ENCODE data around the gene RBMS1.
"Not testable (repeated sequence)": the region's sequence is repeated elsewhere in the genome, so short reads cannot be mapped to it uniquely, and the experiment has no call there.

RBMS1 gene

DNA sequence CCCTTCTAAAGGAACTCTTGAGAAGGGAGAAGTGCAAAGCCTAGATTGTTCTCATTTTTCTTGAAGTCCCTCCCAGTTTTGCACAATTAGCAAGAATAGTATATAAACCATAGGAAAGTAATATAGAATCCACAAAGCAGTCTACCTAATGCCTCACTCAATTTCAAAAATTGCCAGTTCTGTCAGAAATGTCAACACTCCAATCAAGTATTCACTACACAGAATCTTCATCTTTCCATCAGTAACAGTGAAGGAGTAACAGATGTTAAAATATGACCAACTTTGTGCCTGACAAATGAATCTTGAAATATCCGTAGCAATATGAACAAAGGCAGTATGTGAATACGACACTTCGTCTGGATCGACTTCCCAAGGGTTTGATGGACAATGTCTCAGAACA is 56.3 kb downstream of the RBMS1 start:
- in situ Hi-C loops (cut with MboI; ENCODE audit: low sequenced_read_pairs): no loop called here

DNA sequence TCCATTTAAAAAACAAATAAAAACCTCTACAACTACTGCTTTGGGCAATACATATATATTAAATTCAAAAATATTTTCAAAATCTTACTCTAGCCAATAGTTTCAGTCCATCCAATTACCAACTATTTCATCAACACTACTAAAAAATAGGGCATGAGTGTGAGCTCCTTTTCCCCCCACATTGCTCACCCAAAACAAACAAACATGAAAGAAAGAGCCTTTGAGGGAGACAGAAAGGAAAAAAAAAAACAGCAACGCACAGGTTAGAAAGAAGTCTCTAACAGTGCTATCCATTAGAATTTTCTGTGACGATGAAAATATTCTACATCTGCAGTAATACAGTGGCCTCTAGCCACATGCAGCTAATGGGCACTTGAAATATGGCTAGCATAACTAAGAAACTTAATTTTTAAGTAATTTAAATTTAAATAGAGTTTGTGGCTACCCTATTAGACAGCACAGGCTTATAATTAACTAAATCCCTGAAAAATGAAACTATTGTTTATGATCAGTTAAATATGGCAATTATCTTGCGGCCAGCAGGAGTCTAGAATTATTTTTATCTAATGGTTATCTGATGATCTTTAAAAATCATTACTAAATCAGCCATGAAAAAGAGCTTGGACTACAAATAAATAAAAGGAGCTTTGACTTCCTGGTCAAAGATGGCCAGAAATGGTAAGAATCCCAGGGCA is 59.2 kb downstream of the RBMS1 start:
- in situ Hi-C loops (cut with MboI; ENCODE audit: low sequenced_read_pairs): no loop called here

DNA sequence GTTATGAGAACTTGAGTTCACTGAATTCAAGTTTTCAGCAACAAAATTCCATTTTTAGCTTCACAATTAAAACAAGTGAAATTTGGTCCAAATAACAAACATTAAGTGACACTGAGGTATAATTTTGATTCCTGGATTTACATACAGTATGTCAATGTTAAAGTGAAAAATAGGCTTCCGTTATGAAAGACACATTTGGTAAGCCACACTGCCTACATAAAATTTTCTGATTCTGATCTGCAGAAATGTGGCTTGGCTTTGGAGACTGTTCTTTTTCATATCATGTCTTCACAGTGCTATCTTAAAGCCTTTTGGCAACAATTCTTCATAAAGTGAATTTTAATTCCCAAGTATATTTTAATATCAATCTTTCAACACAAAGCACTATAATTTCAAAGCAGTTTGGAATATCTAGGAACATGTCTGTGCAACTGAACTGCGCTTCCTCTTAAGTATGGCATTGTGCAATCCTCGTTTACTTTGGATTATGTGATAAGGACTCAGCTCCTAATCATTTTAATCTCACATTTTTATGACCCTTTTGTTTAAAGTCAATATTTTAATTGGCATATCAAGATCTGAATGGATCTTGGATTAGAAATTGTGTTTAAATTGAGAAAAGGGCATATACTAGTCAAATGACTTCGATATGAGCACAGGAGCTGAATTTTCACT is 60.0 kb downstream of the RBMS1 start:
- in situ Hi-C loops (cut with MboI; ENCODE audit: low sequenced_read_pairs): no loop called here

DNA sequence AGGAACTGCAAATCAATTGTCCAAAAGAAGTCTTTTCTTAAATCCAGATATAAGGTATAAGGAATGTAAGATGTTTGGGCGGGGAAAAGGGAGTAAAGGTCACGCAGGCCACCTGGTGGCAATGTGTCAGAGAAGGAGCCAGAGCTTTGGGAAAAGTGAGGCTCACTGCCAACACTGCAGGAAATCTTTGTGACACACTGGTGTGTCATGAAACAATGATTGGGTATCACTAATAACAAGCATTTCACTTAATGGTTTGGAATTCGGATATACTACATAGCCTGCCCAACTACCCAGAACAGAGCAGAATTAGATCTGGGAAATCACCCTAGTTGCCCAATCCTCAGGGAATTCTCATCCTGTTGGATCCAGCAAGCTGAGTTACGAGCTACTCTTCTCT is 61.0 kb downstream of the RBMS1 start:
- in situ Hi-C loops (cut with MboI; ENCODE audit: low sequenced_read_pairs): no loop called here

DNA sequence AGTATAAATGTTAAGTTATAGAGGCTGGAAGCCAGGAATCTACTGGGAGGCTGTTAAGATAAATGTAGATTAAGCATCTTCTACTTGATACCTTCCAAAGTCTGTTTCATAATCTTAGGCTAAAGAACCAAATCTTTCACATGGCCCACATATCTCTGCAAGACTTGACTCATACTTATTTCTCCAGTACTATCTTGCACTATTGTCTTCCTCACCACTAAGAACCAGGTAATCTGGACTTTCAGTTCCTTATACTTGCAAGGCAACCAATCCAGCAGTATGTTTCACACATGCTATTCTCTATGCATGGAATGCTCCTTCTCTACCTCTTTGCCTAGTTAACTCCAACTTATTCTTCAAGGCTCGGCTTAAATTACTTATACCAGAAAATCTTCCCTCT is 62.2 kb downstream of the RBMS1 start:
- in situ Hi-C loops (cut with MboI; ENCODE audit: low sequenced_read_pairs): no loop called here

DNA sequence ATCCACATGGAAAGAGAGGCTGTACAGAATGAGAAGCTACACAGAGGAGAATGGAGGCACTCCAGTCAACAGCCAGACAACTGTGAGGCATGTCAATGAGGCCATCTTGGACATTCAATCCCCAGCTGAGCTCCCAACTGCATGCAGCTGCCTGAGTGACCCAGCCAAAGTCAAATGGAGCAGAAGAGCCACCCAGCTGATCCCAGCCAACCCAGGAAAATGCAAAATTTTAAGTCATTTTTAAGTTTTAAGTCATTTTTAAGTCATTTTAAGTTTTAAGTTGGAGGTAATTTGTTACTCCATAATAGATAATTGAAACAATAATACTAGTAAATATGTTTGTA is 63.6 kb downstream of the RBMS1 start:
- in situ Hi-C loops (cut with MboI; ENCODE audit: low sequenced_read_pairs): no loop called here

DNA sequence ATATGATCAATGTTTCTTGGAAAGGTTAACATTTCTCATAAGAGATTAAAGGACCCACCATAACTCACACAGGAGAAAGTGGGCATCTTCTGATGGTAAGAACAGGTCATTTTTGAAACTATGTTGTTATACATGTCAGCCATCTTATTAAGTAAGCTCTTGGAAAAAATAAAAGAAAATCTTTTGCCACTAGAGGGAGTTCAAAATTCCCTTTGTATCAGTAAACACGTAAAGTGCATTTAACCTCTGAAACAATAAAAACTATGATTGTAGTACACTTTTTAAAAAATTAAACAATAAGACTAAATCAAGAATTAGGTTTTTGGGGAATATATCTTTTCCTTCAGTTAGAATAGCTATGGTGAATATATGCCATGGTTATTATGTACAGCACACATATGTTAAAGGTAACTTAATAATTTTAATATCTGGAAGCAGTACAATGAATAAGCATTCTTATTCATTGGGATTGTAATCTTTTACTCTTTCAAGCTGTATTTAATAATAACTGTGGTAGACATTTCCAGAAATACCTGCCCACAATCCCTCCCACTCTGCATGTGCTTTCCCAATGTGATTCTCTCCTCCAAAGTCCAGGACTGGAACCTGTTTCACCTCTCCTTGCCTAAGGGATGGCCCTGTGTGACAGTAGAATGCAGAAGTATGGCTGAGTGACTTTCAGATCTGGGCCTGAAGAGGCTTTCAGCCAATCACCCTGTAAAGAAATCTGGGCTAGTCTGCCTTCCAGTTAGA is 64.2 kb downstream of the RBMS1 start:
- in situ Hi-C loops (cut with MboI; ENCODE audit: low sequenced_read_pairs): no loop called here

DNA sequence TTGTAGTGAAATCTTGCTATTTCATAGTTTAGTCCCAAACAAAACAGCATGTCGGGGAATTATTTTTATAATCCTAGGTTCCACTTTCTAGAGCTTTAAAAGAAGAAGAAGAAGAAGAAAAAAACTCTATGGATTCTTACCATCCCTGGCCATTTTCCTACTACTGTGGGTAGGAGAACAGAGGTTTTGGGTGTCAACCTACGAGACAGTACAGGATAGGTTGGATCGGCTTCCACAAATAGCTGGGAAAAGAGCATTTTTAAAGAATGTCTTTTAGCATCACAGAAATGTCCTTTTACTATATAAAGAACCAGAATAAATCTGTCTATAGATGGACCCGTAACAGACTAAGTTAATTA is 65.2 kb downstream of the RBMS1 start:
- in situ Hi-C loops (cut with MboI; ENCODE audit: low sequenced_read_pairs): no loop called here

DNA sequence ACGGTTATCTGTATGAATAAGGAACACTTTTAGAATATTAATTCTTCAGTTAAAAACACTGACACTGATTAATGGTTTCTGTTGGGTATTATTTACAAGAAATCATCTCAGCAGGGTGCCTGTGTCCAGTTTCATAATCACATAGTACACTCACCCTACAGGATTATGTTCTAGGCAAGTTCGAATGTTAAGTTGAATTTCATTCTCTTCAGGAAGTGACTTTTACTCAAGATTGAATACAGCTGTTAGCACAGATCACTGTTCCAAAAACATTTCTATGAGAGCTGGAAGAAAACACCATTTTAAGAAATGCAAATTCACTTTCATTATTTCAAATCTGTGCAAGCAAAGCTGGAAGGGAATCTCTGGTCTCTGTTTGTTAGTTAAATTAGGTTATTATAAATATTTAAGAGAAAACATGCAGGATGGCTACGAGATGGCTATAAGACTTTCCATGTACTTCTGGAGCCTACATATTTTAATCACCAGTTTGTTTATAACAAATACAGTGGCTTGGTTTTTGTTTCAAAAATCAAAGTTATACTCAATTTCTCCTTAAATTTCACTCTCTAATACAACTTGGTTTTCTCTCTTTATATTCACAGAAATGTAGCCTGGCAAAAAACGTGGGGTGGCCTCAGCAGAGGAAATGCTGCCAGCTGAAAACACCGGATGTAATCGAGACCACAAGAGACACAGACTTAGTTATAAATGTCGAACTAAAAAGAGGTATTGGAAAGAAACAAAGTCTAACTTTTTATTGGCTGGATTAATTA is 65.8 kb downstream of the RBMS1 start:
- in situ Hi-C loops (cut with MboI; ENCODE audit: low sequenced_read_pairs): no loop called here

DNA sequence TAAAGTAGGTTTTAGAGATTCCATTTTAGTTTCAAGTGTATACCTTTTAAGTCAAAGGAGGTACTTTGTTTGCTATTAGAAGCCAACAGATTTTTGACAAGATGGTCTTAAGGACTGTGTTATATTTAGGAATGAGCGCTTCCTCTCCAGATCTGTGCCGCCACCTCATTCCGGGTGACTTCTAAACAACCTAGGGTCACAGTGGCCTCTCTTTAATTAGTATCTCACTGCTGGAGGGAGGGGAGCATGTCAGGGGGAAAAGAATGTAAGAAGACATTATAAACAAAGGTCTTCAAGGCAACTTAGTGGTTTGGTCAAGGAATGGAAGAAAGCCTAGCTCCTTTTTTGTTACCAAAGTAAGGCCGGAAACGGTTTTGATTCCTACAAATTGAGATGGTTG is 67.0 kb downstream of the RBMS1 start:
- in situ Hi-C loops (cut with MboI; ENCODE audit: low sequenced_read_pairs): no loop called here

DNA sequence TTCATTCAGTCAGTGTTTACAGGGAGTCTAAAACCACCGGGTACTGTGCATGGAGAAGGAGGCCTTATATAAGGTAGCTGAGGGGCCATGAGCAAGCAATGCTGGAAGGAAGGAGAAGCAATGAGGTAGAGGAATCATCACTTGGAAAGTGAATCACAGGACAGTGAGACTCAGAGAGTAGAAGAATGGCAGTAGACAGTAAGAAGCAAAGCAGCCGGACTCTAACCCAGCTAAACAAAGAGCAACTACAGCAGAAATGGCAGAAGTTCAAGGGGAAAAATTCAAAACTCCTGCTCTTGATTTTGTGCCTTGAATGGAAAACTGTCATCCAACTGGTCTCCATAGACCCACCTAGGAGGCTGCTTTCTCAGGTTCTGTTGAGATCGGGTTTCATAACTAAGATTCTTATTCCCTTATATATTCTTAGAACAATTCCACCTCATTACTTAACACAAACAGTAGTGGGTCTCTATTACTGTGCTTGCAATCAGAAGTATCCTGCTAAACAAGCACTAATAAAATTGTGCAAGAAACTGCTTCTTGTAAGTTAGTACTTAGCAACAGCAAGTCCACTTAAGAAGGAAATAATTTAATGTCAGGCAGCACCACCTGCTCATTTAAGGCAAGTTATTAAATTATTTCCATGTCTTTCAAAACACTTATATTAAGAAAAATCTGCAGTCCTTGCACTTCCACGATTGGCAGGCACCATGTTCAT is 68.0 kb downstream of the RBMS1 start:
- in situ Hi-C loops (cut with MboI; ENCODE audit: low sequenced_read_pairs): no loop called here

DNA sequence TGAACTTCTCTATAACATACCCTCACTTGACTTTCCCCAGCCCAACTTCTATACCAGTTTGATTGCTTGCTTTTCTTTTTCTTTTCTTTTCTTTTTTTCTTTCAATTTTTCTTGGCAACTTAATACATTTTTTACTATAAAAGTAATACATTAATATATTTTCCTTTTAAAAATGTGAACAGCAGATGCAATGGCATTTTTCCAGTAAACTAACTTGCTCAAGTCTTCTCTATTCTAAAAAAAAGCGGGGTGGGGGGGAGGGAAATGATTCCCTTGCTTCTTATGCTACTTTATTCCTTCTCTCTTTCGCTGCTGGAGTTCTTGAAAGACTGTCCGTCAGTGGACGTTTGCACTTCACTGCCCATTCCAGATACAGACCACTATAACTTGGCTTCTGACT is 70.5 kb downstream of the RBMS1 start:
- in situ Hi-C loops (cut with MboI; ENCODE audit: low sequenced_read_pairs): no loop called here

DNA sequence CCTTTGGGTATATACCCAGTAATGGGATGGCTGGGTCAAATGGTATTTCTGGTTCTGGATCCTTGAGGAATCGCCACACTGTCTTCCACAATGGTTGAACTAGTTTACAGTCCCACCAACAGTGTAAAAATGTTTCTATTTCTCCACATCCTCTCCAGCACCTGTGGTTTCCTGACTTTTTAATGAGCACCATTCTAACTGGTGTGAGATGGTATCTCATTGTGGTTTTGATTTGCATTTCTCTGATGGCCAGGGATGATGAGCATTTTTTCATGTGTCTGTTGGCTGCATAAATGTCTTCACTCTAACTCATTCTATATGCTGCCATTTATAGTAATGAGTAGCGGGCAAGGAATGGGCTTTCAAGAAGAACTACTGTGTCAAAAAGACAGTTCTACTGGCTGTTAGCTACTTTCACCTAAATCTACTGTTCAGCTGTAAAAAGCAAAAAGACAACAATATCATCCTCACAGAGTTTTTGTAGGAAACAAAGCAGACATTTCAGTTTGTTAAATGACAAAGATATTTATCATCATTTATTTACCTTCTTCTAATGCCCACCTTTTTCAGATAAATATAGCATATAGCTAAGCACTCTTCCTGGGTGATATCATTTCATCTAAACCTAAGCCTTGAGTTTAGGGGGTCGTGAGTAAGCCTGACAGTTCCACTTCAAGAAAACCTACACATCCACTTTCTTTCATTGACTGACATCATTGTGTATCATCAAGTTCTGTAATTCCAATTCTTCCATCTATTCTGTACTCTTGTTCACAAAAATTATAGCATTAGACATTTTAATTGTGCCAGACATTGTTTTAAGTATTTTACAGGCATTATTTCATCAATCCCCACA is 71.7 kb downstream of the RBMS1 start:
- in situ Hi-C loops (cut with MboI; ENCODE audit: low sequenced_read_pairs): not testable (repeated sequence)

DNA sequence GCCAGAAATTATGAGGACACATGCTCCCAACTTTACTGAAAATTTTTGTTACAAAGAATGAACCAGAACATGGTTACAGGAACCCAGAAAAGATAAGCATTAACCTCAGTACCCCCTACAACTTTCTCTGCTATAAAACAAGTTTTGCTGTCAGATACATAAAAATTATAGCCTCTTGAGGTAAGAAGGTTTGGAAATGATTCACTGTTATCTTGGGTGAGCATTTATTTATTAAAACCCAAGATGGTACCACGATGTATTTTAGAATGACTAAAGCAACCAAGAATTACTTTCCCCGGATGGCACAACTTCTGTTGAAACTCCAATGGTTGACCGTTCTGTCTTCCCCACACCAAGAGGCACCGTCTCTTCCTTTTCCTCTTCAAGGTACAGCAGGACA is 72.9 kb downstream of the RBMS1 start:
- in situ Hi-C loops (cut with MboI; ENCODE audit: low sequenced_read_pairs): no loop called here

DNA sequence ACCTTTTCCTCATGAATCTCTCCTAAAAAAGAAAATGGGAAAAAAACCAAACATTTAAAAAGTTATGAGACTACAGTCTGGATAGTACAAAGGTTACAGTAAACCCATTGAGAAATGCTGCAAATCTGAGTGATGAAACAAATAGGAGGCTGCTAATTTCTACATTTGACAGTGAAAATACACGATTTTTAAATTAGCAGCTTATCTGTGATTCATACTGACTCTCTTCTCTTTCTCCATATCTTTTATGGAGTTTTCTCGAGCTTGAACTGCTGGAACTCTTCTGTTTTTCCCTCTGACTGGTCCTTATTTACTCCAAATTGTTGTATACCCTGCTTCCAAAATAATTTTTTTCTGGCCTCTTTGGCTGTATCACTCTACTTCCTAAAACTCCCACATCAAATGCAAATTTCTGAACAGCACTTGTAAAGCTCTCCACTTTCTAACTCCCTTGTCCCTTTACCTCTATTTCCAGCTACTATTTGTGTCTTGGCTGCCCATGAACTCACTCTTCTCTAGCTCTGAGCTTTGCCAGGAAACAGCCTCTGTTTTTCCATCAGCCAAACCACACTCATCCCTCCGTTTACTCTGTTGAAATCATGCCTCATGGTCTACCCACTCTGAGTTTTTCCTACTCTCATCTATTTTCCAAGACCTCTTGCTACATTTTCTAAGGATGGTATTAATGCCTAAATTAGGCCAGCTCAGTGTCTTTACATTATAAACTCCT is 73.7 kb downstream of the RBMS1 start:
- in situ Hi-C loops (cut with MboI; ENCODE audit: low sequenced_read_pairs): no loop called here

DNA sequence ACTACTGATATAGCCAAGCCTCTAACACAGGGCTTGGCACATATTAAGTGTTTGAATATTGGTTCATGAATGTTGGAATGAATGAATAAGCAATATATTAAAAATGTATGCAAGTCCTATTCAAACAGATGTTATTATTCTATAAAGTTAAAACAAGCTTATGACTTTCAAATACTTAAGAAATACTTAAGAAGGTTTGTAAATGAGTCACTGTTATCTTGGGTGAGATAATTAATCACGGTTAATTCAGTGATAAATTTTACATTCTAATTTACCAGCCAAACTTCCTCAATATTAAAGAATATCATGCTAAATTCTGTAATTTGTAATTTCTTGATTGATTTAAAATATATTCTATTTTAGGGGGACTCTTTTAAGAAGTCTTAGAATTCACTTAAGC is 74.8 kb downstream of the RBMS1 start:
- in situ Hi-C loops (cut with MboI; ENCODE audit: low sequenced_read_pairs): no loop called here

DNA sequence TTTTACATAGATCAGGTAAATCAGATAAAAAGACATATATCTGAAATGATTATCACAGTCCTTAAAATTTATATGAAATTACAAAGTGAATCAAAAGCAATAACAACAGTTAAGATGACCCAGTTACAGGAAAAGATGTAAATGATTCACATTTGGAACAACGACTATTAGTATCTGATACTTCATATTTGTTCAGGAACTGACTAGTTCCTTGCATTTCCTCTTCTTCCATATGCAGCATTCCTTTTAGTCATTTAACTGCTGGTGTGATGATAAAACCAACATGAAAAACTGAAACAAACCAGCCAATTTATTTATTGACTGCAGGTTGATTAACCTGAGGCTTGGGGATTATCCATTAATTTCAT is 75.2 kb downstream of the RBMS1 start:
- in situ Hi-C loops (cut with MboI; ENCODE audit: low sequenced_read_pairs): no loop called here

DNA sequence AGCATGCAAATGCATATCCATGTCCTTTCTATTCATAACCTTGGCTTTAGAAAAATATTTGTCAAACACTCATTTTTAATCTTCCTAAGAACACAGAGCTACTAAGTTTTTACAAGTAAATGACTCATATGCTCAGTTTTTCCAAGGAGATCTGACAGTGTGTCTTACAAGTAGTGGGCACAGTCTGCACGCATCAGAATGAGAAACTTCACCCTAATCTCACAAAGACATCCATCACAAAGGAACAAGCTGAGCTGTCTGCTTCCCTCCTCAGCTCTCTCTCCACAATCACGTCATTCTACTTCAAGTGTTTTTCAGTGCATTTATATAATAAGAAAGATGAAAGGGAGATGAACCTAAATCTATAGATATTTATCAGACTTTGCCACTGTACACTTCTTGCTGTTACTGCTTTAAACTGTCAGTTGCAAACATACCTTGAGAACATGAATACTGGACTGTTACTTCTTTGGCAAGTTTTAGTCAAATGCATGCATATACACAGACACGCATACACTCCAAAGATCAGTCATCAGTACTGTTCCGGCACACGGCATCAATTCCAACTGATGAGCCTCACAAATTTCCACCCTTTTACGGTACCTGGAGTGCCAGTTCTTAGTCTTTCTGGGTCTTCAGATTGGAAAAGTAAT is 75.7 kb downstream of the RBMS1 start:
- in situ Hi-C loops (cut with MboI; ENCODE audit: low sequenced_read_pairs): no loop called here

DNA sequence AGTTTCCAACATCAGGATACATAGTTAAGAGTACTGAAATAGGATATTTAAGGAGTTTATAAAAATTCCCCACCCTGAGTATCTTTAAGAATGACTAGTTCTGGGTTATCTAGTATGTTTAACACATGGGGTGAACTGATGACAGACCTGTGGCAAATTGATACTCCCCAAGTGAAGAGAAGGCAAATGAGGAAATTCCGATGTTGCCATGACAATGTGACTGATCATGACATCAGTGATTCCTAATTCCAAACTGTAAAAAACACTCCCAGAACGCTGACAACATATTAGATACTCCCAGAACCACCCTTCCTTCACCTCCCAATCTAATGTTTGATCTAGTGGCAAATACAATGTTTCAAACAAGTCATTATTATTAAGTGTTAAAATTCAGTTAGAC is 77.6 kb downstream of the RBMS1 start:
- in situ Hi-C loops (cut with MboI; ENCODE audit: low sequenced_read_pairs): no loop called here

Measured in hTERT RPE-1 (cell line).